Lower leg skin (tissue), 4 donors: Measurements from ENCODE around the gene TFG. TPM values are rescaled to one million over a fixed set of nuclear protein-coding genes. Genes with fewer than 3 reads are reported as not detected.

ENCODE experiments used
- DNase-seq, 2 donors: peaks; one replicate each; pipeline ENCODE4 v3.0.0-alpha.2; 2019; ENCODE audit warnings: low spot score in 2 of 2
- H3K4me3 ChIP-seq: fragments of 200-600 bp; sonication (generic); 2 replicates; pipeline ENCODE4 v1.5.1; 2017; ENCODE audit warnings: mild to moderate bottlenecking, low read depth; ENCODE audit not compliant: poor library complexity, severe bottlenecking
- POLR2A ChIP-seq, 2 donors: fragments of 450-650 bp; IDR thresholded peaks; one replicate each; pipeline ENCODE4 v1.6.1; 2016 to 2017; ENCODE audit warnings: antibody characterized with exemption in 2 of 2, mild to moderate bottlenecking in 1 of 2, moderate library complexity in 1 of 2
- WGBS, 2 donors: methylation state at CpG; one replicate each; pipeline ENCODE4 v1.1.5; 2018; 5-methylcytosine and 5-hydroxymethylcytosine counted together
- intact Hi-C: fragments of 100-400 bp; cut with DNase I; formaldehyde crosslinking; loops from one replicate; pipeline ENCODE4 v1.15.0; 2023; ENCODE audit warnings: low total_unique reads
- total RNA-seq, 4 donors: library from RNA; depleted of rRNA; stranded (reverse); fragments of >200 nt; gene quantifications; one replicate each; pipeline ENCODE4 v1.1.0, GENCODE V29; 2016
- TF ChIP-seq, protein P1 (sequence below), 3 donors: fragments of 450-650 bp; IDR thresholded peaks; one replicate each; pipeline ENCODE4 v1.5.1; 2016; ENCODE audit warnings: antibody characterized with exemption in 3 of 3, mild to moderate bottlenecking in 3 of 3, moderate library complexity in 2 of 3

The TFG gene
- total RNA-seq, 4 donors from 2014 or later: 61.0 to 67.9 (median 66.9) TPM

- H3K4me3 ChIP-seq: no peak overlapping the region
- intact Hi-C loops: loop anchor here (10.0 kb wide), 1 partner anchor 1856 kb away; no protein-coding TSS in a partner anchor
- 57% methylated on average over 2 of the region's 2 CpGs for WGBS, 2 donors
- DNase-seq: no peak
- no peak for TF ChIP-seq POLR2A (IDR thresholded peaks at IDR 0.05)
- TF ChIP-seq, protein P1, sequence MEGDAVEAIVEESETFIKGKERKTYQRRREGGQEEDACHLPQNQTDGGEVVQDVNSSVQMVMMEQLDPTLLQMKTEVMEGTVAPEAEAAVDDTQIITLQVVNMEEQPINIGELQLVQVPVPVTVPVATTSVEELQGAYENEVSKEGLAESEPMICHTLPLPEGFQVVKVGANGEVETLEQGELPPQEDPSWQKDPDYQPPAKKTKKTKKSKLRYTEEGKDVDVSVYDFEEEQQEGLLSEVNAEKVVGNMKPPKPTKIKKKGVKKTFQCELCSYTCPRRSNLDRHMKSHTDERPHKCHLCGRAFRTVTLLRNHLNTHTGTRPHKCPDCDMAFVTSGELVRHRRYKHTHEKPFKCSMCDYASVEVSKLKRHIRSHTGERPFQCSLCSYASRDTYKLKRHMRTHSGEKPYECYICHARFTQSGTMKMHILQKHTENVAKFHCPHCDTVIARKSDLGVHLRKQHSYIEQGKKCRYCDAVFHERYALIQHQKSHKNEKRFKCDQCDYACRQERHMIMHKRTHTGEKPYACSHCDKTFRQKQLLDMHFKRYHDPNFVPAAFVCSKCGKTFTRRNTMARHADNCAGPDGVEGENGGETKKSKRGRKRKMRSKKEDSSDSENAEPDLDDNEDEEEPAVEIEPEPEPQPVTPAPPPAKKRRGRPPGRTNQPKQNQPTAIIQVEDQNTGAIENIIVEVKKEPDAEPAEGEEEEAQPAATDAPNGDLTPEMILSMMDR (IDR thresholded peaks at IDR 0.05): no peak
These were observed 39.7 kb downstream of the TFG start for GRCh38 chr3:100748967-100749366.

DNA sequence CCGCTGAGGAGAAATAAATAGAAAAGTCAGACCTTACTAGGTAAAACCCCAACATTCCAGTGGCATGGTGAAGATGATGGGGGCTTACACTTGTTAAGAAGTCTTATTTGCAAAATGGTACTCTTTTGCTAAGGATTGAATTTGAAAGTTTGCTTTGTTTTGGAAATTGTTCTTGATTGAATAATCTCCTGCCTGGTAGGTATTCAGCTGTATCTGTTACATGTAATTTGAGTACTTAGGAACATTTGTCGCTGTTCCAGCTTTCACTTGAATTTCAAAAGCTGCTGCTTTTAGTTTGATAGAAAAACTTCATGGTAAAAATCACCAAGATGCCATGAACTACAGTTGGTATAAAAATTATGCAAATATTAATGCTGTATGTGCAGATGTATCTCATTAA, 44.6 kb downstream of the TFG start:
- intact Hi-C loops: no loop called here
- TF ChIP-seq, protein P1 (IDR thresholded peaks at IDR 0.05): no peak
- no peak for TF ChIP-seq POLR2A (IDR thresholded peaks at IDR 0.05)
- 81 to 86% methylated on average over 2 of the region's 2 CpGs for WGBS, 2 donors

GRCh38 chr3:100754563-100755334, 45.5 kb downstream of the TFG start:
- TF ChIP-seq, protein P1 (IDR thresholded peaks at IDR 0.05): no peak
- TF ChIP-seq POLR2A (IDR thresholded peaks at IDR 0.05): no peak
- H3K4me3 ChIP-seq: no peak overlapping the region
- WGBS, 2 donors: 69 to 84% methylated on average over 3 of the region's 3 CpGs
- DNase-seq: no peak
- intact Hi-C loops: no loop called here

More for the DNA sequence above, 44.6 kb downstream of the TFG start:
- H3K4me3 ChIP-seq: no peak overlapping the region
- DNase-seq: no peak

- intact Hi-C loops: no loop called here
- no peak for DNase-seq
- no peak for TF ChIP-seq POLR2A (IDR thresholded peaks at IDR 0.05)
- TF ChIP-seq, protein P1 (IDR thresholded peaks at IDR 0.05): no peak
- no peak overlapping the region for H3K4me3 ChIP-seq
- WGBS, 2 donors: 54 to 57% methylated on average over 2 of the region's 2 CpGs
These were observed 47.1 kb downstream of the TFG start for GRCh38 chr3:100756441-100756840.

GRCh38 chr3:100759159-100759558, 49.9 kb downstream of the TFG start:
- intact Hi-C loops: no loop called here
- TF ChIP-seq, protein P1 (IDR thresholded peaks at IDR 0.05): no peak
- no peak for TF ChIP-seq POLR2A (IDR thresholded peaks at IDR 0.05)
- 69 to 72% methylated on average over 3 of the region's 3 CpGs for WGBS, 2 donors
- no peak for DNase-seq
- no peak overlapping the region for H3K4me3 ChIP-seq

- no peak overlapping the region for H3K4me3 ChIP-seq
- no peak for DNase-seq
- intact Hi-C loops: no loop called here
- no peak for TF ChIP-seq POLR2A (IDR thresholded peaks at IDR 0.05)
- TF ChIP-seq, protein P1 (IDR thresholded peaks at IDR 0.05): no peak
These were observed 50.7 kb downstream of the TFG start for GRCh38 chr3:100759950-100760349.
